ENCODE data around the gene RPL13. TPM values are rescaled to one million over a fixed set of nuclear protein-coding genes. Genes with fewer than 3 reads are reported as not detected.

The RPL13 gene
- total RNA-seq, 1 experiment from 2014 or later = 2,846 TPM

- H3K4me3 Mint-ChIP-seq (ENCODE audit: unreplicated experiment) = no peak overlapping the region
- no peaks in the 10 kb centered on the region for H3K4me1 Mint-ChIP-seq (ENCODE audit: low read depth, unreplicated experiment)
- Histone ChIP-seq H3K27me3 (replicated peaks; ENCODE audit: control insufficient read depth, insufficient read depth, low read length) (no peaks in the 10 kb centered on the region), H3K36me3 (ENCODE audit: control insufficient read depth, insufficient read depth, low read length) (peaks cover 8% of the 10 kb centered on the region), H3K4me1 (no peaks in the 10 kb centered on the region), H3K9me3 (no peaks in the 10 kb centered on the region), H3K4me3 (ENCODE audit: low read depth, low read length) (no peak overlapping the region)
- H3K27me3 Mint-ChIP-seq (ENCODE audit: insufficient read depth, unreplicated experiment) = no peaks in the 10 kb centered on the region
- CTCF ChIA-PET = no interaction called here
- TF ChIP-seq CTCF (IDR thresholded peaks at IDR 0.05; ENCODE audit: insufficient read depth in 1 of 2, low read depth in 1 of 2, low read length in 1 of 2, severe bottlenecking in 1 of 2, unreplicated experiment in 1 of 2) = no peak
- no peak for DNase-seq
- POLR2A ChIA-PET = no interaction called here
- H3K27ac Mint-ChIP-seq (ENCODE audit: unreplicated experiment) = no peak overlapping the region
- BruUV-seq (replicated peaks) = no TSS peak
- no peaks in the 10 kb centered on the region for H3K9me3 Mint-ChIP-seq (ENCODE audit: unreplicated experiment)
- intact Hi-C loops (cut with micrococcal nuclease; ENCODE audit: unreplicated experiment) = no loop called here
- H3K36me3 Mint-ChIP-seq (ENCODE audit: insufficient read depth, unreplicated experiment) = peaks cover 99% of the 10 kb centered on the region
Measured at GRCh38 chr16:89523680-89524344, 36.7 kb upstream of the RPL13 start.

GRCh38 chr16:89525146-89525913 lies 35.2 kb upstream of the RPL13 start:
- H3K27me3 Mint-ChIP-seq (ENCODE audit: insufficient read depth, unreplicated experiment) = no peaks in the 10 kb centered on the region
- intact Hi-C loops (cut with micrococcal nuclease; ENCODE audit: unreplicated experiment) = no loop called here
- DNase-seq = no peak
- Histone ChIP-seq H3K4me3 (ENCODE audit: low read depth, low read length) (no peak overlapping the region), H3K4me1 (no peaks in the 10 kb centered on the region), H3K27me3 (replicated peaks; ENCODE audit: control insufficient read depth, insufficient read depth, low read length) (no peaks in the 10 kb centered on the region), H3K36me3 (ENCODE audit: control insufficient read depth, insufficient read depth, low read length) (peaks cover 9% of the 10 kb centered on the region), H3K9me3 (no peaks in the 10 kb centered on the region)
- CTCF ChIA-PET = no interaction called here
- no peak overlapping the region for H3K4me3 Mint-ChIP-seq (ENCODE audit: unreplicated experiment)
- no peak overlapping the region for H3K27ac Mint-ChIP-seq (ENCODE audit: unreplicated experiment)
- H3K36me3 Mint-ChIP-seq (ENCODE audit: insufficient read depth, unreplicated experiment) = peaks cover 98% of the 10 kb centered on the region
- H3K4me1 Mint-ChIP-seq (ENCODE audit: low read depth, unreplicated experiment) = no peaks in the 10 kb centered on the region
- POLR2A ChIA-PET = no interaction called here
- TF ChIP-seq CTCF (IDR thresholded peaks at IDR 0.05; ENCODE audit: insufficient read depth in 1 of 2, low read depth in 1 of 2, low read length in 1 of 2, severe bottlenecking in 1 of 2, unreplicated experiment in 1 of 2) = peak in 1 of 2 experiments; percentile 6
- H3K9me3 Mint-ChIP-seq (ENCODE audit: unreplicated experiment) = no peaks in the 10 kb centered on the region
- BruUV-seq (replicated peaks) = no TSS peak

GRCh38 chr16:89529097-89529496 lies 31.4 kb upstream of the RPL13 start:
- no peaks in the 10 kb centered on the region for H3K9me3 ChIP-seq
- ChIA-PET POLR2A (interaction anchor here (1.2 kb wide), 1 partner anchor 13 kb away, joined by 4 read pairs; no protein-coding TSS in a partner anchor), CTCF (no interaction called here)
- Mint-ChIP-seq H3K27ac (ENCODE audit: unreplicated experiment) (no peak overlapping the region), H3K27me3 (ENCODE audit: insufficient read depth, unreplicated experiment) (no peaks in the 10 kb centered on the region), H3K4me3 (ENCODE audit: unreplicated experiment) (no peak overlapping the region), H3K9me3 (ENCODE audit: unreplicated experiment) (no peaks in the 10 kb centered on the region), H3K36me3 (ENCODE audit: insufficient read depth, unreplicated experiment) (peaks cover 99% of the 10 kb centered on the region), H3K4me1 (ENCODE audit: low read depth, unreplicated experiment) (no peaks in the 10 kb centered on the region)
- no peaks in the 10 kb centered on the region for H3K4me1 ChIP-seq
- H3K36me3 ChIP-seq (ENCODE audit: control insufficient read depth, insufficient read depth, low read length) = peaks cover 12% of the 10 kb centered on the region
- intact Hi-C loops (cut with micrococcal nuclease; ENCODE audit: unreplicated experiment) = no loop called here
- BruUV-seq (replicated peaks) = no TSS peak
- TF ChIP-seq CTCF (IDR thresholded peaks at IDR 0.05; ENCODE audit: insufficient read depth in 1 of 2, low read depth in 1 of 2, low read length in 1 of 2, severe bottlenecking in 1 of 2, unreplicated experiment in 1 of 2) = no peak
- DNase-seq = no peak
- H3K27me3 ChIP-seq (replicated peaks; ENCODE audit: control insufficient read depth, insufficient read depth, low read length) = no peaks in the 10 kb centered on the region
- no peak overlapping the region for H3K4me3 ChIP-seq (ENCODE audit: low read depth, low read length)
